NCI-H82 treated with DMSO at 0.1 percent for 48 hours (cell line): ENCODE data around the gene ST7.

Experiments used
- DNase-seq: peaks from one replicate; lab custom pipeline; 2025; ENCODE audit not compliant: unreplicated experiment; lab: John Stamatoyannopoulos, UW

The ST7 gene

GRCh38 chr7:117179701-117180100 is 226.4 kb downstream of the ST7 start:
- no peak for DNase-seq

- DNase-seq = no peak
These were observed 230.4 kb downstream of the ST7 start for GRCh38 chr7:117183729-117184128.

GRCh38 chr7:117184367-117184766 is 231.1 kb downstream of the ST7 start:
- DNase-seq = no peak

GRCh38 chr7:117185124-117185523 is 231.8 kb downstream of the ST7 start:
- DNase-seq = no peak

GRCh38 chr7:117186218-117187010 is 233.1 kb downstream of the ST7 start:
- no peak for DNase-seq

- DNase-seq = no peak
These were observed 235.1 kb downstream of the ST7 start for GRCh38 chr7:117188376-117188775.

GRCh38 chr7:117188949-117189592 is 235.8 kb downstream of the ST7 start:
- DNase-seq = no peak

GRCh38 chr7:117190104-117190503 is 236.8 kb downstream of the ST7 start:
- DNase-seq = no peak

- DNase-seq = no peak
These were observed 237.6 kb downstream of the ST7 start for GRCh38 chr7:117190746-117191435.

GRCh38 chr7:117192108-117192507 is 238.8 kb downstream of the ST7 start:
- no peak for DNase-seq

GRCh38 chr7:117193564-117193963 is 240.3 kb downstream of the ST7 start:
- no peak for DNase-seq

GRCh38 chr7:117194445-117194844 is 241.1 kb downstream of the ST7 start:
- DNase-seq = no peak

GRCh38 chr7:117195361-117196029 is 242.2 kb downstream of the ST7 start:
- no peak for DNase-seq

- DNase-seq = no peak
These were observed 246.8 kb downstream of the ST7 start for GRCh38 chr7:117200132-117200531.

- DNase-seq = no peak
These were observed 247.6 kb downstream of the ST7 start for GRCh38 chr7:117200786-117201458.

- no peak for DNase-seq
These were observed 249.2 kb downstream of the ST7 start for GRCh38 chr7:117202511-117202910.

GRCh38 chr7:117203205-117203604 is 249.9 kb downstream of the ST7 start:
- no peak for DNase-seq

GRCh38 chr7:117205873-117206272 is 252.6 kb downstream of the ST7 start:
- no peak for DNase-seq

GRCh38 chr7:117208257-117208656 is 255.0 kb downstream of the ST7 start:
- no peak for DNase-seq

GRCh38 chr7:117210397-117210796 is 257.1 kb downstream of the ST7 start:
- no peak for DNase-seq

- DNase-seq = no peak
These were observed 257.6 kb downstream of the ST7 start for GRCh38 chr7:117210908-117211307.
